NCI-H748 (cell line): Measurements from ENCODE around the gene TRAPPC13.
A peak's percentile ranks its signal among the peaks of the same experiment; 100 is the strongest.
"Not testable (repeated sequence)": the region's sequence is repeated elsewhere in the genome, so short reads cannot be mapped to it uniquely, and the experiment has no call there.

Experiments
- DNase-seq: peaks from one replicate; lab custom pipeline; 2025; ENCODE audit not compliant: unreplicated experiment; lab: John Stamatoyannopoulos, UW

TRAPPC13 gene

GRCh38 chr5:65624571-65625555 is at the start of gene TRAPPC13, which contains the start of gene SHLD3:
Gene TRAPPC13, plus strand, starts transcription at chr5:65625027. Its CDS starts 34 bp downstream, at chr5:65625061.
Gene SHLD3, plus strand, starts transcription at chr5:65625027. Its CDS starts 4,561 bp downstream, at chr5:65629588.
- peak; percentile 94 for DNase-seq

GRCh38 chr5:65577141-65577540 is 47.7 kb upstream of the TRAPPC13 start:
- DNase-seq: no peak

- DNase-seq: no peak
These were observed 36.1 kb upstream of the TRAPPC13 start for GRCh38 chr5:65588694-65589093.

- not testable (repeated sequence) for DNase-seq
These were observed 23.1 kb upstream of the TRAPPC13 start for GRCh38 chr5:65601761-65602160.

GRCh38 chr5:65611524-65611923 is 13.3 kb upstream of the TRAPPC13 start:
- DNase-seq: peak; percentile 8

GRCh38 chr5:65612298-65612907 is 12.4 kb upstream of the TRAPPC13 start:
- no peak for DNase-seq

GRCh38 chr5:65620021-65620420 is 4.8 kb upstream of the TRAPPC13 start:
- no peak for DNase-seq

GRCh38 chr5:65621961-65622360 is 2.9 kb upstream of the TRAPPC13 start:
- DNase-seq: not testable (repeated sequence)

GRCh38 chr5:65623482-65623881 is 1.3 kb upstream of the TRAPPC13 start:
- DNase-seq: peak; percentile 14

- DNase-seq: peak; percentile 95
These were observed 729 bp upstream of the TRAPPC13 start, which contains the start of gene TRIM23 for GRCh38 chr5:65624025-65624570. Gene TRIM23, minus strand, starts transcription at chr5:65624333. Its CDS starts 59 bp downstream, at chr5:65624274.

GRCh38 chr5:65625743-65626142 is 916 bp downstream of the TRAPPC13 start:
- DNase-seq: peak; percentile 4

GRCh38 chr5:65630981-65631380 is 6.2 kb downstream of the TRAPPC13 start:
- DNase-seq: no peak

GRCh38 chr5:65640240-65640639 is 15.4 kb downstream of the TRAPPC13 start:
- DNase-seq: no peak

- no peak for DNase-seq
These were observed 22.1 kb downstream of the TRAPPC13 start for GRCh38 chr5:65646938-65647337.

- DNase-seq: no peak
These were observed 23.1 kb downstream of the TRAPPC13 start for GRCh38 chr5:65647941-65648340.

- no peak for DNase-seq
These were observed 26.3 kb downstream of the TRAPPC13 start for GRCh38 chr5:65651144-65651543.

- no peak for DNase-seq
These were observed 29.9 kb downstream of the TRAPPC13 start for GRCh38 chr5:65654713-65655112.

- no peak for DNase-seq
These were observed 39.1 kb downstream of the TRAPPC13 start for GRCh38 chr5:65663804-65664521.

GRCh38 chr5:65668696-65669095 is 43.9 kb downstream of the TRAPPC13 start:
- DNase-seq: no peak

GRCh38 chr5:65672796-65673195 is 48.0 kb downstream of the TRAPPC13 start:
- no peak for DNase-seq

GRCh38 chr5:65674749-65675148 is 49.9 kb downstream of the TRAPPC13 start:
- DNase-seq: no peak
